Measurements from ENCODE around the gene SELENOW.

- TF ChIP-seq POLR2A (IDR thresholded peaks at IDR 0.05): no peak
- no peak for TF ChIP-seq CTCF (IDR thresholded peaks at IDR 0.05)
Observed at GRCh38 chr19:47780215-47780551, 1.7 kb downstream of the SELENOW start.
